Suppressor macrophage treated with lipopolysaccharide for 1 hour (primary cell): ENCODE data around the gene SHROOM2.
A peak's percentile ranks its signal among the peaks of the same experiment; 100 is the strongest.
"Not testable (repeated sequence)": the region's sequence is repeated elsewhere in the genome, so short reads cannot be mapped to it uniquely, and the experiment has no call there.

ENCODE experiments used
- DNase-seq, 3 donors: peaks; one replicate each; pipeline ENCODE4 v3.0.0-alpha.2; 2020 to 2022

The SHROOM2 gene

GRCh38 chrX:9842541-9842940, 56.3 kb downstream of the SHROOM2 start:
- no peak for DNase-seq

GRCh38 chrX:9844936-9845577, 58.8 kb downstream of the SHROOM2 start:
- DNase-seq = no peak

- no peak for DNase-seq
Measured at GRCh38 chrX:9845578-9845952, 59.3 kb downstream of the SHROOM2 start.

- no peak for DNase-seq
Measured at GRCh38 chrX:9846631-9847030, 60.4 kb downstream of the SHROOM2 start.

- DNase-seq = no peak
Measured at GRCh38 chrX:9847071-9847470, 60.8 kb downstream of the SHROOM2 start.

GRCh38 chrX:9848718-9849479, 62.7 kb downstream of the SHROOM2 start:
- DNase-seq = no peak

- no peak for DNase-seq
Measured at GRCh38 chrX:9851890-9852289, 65.7 kb downstream of the SHROOM2 start.

GRCh38 chrX:9853307-9853706, 67.1 kb downstream of the SHROOM2 start:
- DNase-seq = no peak

GRCh38 chrX:9855561-9856283, 69.5 kb downstream of the SHROOM2 start:
- DNase-seq = no peak

GRCh38 chrX:9856588-9856987, 70.4 kb downstream of the SHROOM2 start:
- no peak for DNase-seq

- no peak for DNase-seq
Measured at GRCh38 chrX:9857575-9858474, 71.6 kb downstream of the SHROOM2 start.

- DNase-seq = not testable (repeated sequence)
Measured at GRCh38 chrX:9858684-9859083, 72.5 kb downstream of the SHROOM2 start.

GRCh38 chrX:9859711-9860555, 73.7 kb downstream of the SHROOM2 start:
- no peak for DNase-seq

- no peak for DNase-seq
Measured at GRCh38 chrX:9860826-9861225, 74.6 kb downstream of the SHROOM2 start.

GRCh38 chrX:9861711-9862110, 75.5 kb downstream of the SHROOM2 start:
- DNase-seq = no peak

GRCh38 chrX:9862525-9862924, 76.3 kb downstream of the SHROOM2 start:
- no peak for DNase-seq

- no peak for DNase-seq
Measured at GRCh38 chrX:9862953-9863352, 76.7 kb downstream of the SHROOM2 start.

- peak in 1 of 3 donors; percentile 8 for DNase-seq
Measured at GRCh38 chrX:9864011-9864410, 77.8 kb downstream of the SHROOM2 start.

- DNase-seq = no peak
Measured at GRCh38 chrX:9865804-9866472, 79.7 kb downstream of the SHROOM2 start.

GRCh38 chrX:9866633-9867032, 80.4 kb downstream of the SHROOM2 start:
- DNase-seq = no peak

GRCh38 chrX:9867226-9867625, 81.0 kb downstream of the SHROOM2 start:
- peak in 1 of 3 donors; percentile 7 for DNase-seq
